ENCODE data around the gene CPNE2.
"Not testable (repeated sequence)": the region's sequence is repeated elsewhere in the genome, so short reads cannot be mapped to it uniquely, and the experiment has no call there.

Gene CPNE2

GRCh38 chr16:57167538-57167937 lies 75.2 kb downstream of the CPNE2 start:
- no peak for DNase-seq (ENCODE audit: low spot score)

- peak; percentile 64 for DNase-seq (ENCODE audit: low spot score)
Measured at GRCh38 chr16:57167953-57168352, 75.6 kb downstream of the CPNE2 start.

- no peak for DNase-seq (ENCODE audit: low spot score)
Measured at GRCh38 chr16:57169327-57169726, 76.9 kb downstream of the CPNE2 start.

- DNase-seq (ENCODE audit: low spot score), result no peak
Measured at GRCh38 chr16:57172721-57173290, 80.4 kb downstream of the CPNE2 start.

DNA sequence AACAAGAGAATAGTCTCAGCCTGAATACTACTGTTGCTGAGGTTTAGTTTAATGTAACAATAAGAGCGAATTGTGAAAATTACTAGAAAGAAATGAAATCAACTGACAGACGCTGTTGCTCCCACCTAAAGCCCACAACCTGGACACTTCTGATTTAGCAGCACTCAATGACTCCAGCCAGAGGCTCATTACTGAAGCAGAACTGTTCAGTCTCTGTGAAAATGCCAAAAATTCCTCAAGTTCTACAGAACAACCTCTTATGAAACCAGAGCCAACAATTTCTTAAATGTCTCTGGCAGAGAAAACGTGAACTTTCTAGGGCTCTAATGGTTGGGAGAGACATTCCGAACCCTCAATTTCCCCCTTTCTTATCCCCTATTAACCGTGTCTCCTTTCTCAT lies 83.5 kb downstream of the CPNE2 start:
- DNase-seq (ENCODE audit: low spot score), result no peak

DNA sequence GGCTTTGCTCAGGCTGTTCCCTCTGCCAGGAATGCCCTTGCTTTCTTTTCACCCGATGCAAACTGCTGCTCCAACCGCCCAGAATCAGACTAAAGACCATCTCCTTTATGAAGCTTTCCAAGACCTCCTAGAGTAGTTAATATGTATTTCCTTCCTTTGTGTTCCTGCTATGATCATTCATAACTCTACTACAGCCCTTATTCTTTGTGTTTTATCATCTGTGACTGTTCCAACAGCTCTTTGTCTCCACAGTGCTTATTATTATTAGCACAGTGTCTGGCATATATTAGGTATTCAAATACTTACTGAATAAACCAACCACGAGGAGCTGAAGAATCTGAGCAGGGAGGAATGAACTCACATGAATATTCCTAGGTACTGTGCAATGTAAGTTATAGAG lies 85.8 kb downstream of the CPNE2 start:
- no peak for DNase-seq (ENCODE audit: low spot score)

DNA sequence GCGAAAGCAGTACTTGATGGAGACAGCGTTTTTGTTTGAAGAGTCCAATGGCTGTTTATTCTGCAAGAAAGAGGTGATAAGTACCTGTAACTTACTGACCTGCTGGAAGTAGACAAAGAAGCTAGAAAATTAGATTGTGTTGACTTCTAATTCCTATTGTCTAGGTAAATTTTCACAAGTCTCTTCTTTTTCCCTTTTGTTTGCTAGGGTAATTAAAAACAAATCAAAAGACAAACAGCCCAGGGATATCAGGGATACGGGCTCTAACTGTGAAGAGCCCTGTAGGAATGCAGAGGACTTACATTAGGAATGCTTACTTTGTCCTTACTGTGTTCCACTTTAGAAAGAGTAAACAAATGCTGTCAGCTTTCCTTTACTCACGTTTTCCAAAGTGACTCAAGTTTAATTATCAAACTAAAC lies 86.4 kb downstream of the CPNE2 start:
- DNase-seq (ENCODE audit: low spot score), result no peak

- peak; percentile 86 for DNase-seq (ENCODE audit: low spot score)
Measured at GRCh38 chr16:57179215-57179828, 86.9 kb downstream of the CPNE2 start.

DNA sequence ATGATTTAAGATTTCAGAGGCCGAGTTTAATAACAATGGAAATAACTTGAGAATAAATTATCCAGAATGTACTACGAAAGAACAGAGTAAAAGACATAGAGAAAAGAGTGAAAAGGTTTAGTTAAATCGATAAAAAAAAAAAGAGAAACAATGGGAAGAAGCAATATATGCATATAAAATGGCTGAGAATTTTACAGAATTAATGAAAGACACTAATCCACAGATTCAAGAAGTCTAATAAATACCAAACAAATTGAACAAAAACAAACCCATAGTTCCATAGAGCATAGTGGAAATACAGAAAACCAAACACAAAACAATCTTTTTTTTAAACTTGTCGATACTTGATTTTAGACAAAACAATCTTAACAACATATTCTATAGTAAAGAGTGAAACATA lies 91.7 kb downstream of the CPNE2 start:
- no peak for DNase-seq (ENCODE audit: low spot score)

DNA sequence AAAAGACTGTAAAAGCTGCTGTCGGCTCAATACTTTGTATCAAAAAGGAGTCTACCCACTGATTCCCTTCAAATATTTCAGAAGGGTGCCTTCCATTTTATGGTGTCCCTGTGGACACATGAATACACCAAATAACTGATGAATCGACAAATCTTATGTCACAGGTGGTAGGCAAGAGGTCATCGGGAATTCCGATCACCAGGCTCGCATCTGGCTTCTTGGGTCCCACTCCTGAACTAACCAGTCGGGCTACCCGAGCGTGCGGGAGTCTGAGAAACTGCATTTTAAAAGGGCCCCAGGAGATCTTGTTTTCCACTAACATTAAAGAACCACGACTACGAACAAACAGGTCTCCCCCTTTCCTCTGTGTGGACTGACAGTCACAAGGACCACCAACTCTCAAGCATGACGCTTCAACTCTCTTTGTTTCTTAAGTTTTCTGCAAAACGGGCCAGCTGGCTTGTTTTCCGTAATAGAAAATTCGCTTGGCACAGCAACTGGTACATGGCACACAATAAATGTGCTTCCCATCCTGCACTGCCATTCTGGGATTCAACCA lies 92.6 kb downstream of the CPNE2 start:
- DNase-seq (ENCODE audit: low spot score), result no peak

GRCh38 chr16:57185446-57185944 lies 93.1 kb downstream of the CPNE2 start:
- DNase-seq (ENCODE audit: low spot score), result no peak

DNA sequence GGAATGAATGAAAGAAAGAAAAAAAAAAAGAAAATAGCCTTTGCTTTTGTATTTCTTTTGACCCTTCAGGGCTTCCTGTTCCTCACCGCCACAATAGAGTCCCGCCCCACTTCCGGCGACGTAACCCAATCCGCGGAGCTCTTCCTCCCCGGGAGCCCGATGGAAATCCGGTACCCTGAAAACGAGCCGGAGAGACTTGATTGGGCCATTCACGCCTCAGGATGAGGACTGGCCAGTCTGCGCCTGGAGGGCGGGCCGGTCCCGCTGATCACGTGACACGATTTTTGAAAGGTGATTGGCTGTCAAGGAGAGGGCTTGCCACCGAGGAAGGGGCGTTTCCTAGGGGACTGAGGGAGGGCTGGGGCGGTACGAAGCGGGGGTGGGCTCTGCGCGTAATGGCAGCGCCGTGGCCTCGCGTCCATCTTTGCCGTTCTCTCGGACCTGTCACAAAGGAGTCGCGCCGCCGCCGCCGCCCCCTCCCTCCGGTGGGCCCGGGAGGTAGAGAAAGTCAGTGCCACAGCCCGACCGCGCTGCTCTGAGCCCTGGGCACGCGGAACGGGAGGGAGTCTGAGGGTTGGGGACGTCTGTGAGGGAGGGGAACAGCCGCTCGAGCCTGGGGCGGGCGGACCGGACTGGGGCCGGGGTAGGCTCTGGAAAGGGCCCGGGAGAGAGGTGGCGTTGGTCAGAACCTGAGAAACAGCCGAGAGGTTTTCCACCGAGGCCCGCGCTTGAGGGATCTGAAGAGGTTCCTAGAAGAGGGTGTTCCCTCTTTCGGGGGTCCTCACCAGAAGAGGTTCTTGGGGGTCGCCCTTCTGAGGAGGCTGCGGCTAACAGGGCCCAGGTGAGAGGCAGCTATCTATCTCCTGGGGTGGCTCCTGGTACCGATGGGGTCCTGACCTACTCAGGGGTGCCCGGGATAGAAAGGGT lies 93.8 kb downstream of the CPNE2 start, which contains the start of the genes PSME3IP1 and RSPRY1:
TSS of gene PSME3IP1 (minus strand) at position 95 of the 927 bp plus-strand sequence. CDS start 12,185 bp downstream, outside the sequence.
TSS of gene RSPRY1 (plus strand) at position 385 of the 927 bp plus-strand sequence. CDS start 18,330 bp downstream, outside the sequence.
- peak; percentile 99 for DNase-seq (ENCODE audit: low spot score)

- peak; percentile 46 for DNase-seq (ENCODE audit: low spot score)
Measured at GRCh38 chr16:57186872-57187854, 94.8 kb downstream of the CPNE2 start.

DNA sequence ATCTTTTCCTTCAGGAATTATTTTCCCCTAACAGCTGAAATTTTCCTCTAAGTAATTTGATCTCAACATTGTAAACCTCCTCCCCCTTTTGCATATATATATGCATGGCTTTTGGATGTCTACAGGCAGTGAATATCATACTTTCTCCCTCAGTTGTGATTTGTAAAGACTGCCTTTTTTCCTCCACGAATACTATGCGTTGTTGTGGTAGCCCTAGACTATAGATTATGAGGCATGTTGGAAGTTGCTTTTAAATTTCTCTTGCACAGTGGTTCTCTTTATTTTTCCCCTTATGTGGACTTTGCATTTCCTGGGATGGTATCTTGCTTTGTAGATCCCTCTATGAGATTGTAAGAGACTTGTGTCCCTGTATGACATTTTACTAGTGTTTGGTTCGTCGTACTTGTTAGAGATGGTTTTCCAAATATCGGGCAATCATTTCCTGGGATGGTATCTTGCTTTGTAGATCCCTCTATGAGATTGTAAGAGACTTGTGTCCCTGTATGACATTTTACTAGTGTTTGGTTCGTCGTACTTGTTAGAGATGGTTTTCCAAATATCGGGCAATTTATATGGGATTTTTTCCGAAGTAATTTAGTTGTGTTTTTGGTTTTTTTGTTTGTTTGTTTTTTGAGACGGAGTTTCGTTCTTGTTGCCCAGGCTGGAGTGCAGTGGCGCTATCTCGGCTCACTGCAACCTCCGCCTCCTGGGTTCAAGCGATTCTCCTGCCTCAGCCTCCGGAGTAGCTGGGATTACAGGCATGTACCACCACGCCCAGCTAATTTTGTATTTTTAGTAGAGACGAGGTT lies 95.7 kb downstream of the CPNE2 start:
- DNase-seq (ENCODE audit: low spot score), result not testable (repeated sequence)

DNA sequence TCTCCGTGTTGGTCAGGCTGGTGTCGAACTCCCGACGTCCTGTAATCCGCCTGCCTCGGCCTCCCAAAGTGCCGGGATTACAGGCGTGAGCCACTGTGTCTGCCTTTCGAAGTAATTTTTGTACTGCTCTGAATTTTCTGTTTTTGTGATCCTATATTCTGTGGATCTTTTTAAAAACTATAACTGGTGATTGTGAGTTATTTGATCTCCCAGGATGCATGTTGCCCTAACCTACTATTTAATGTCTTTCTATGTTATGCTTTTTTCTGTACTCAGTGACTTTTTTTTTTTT lies 96.3 kb downstream of the CPNE2 start:
- no peak for DNase-seq (ENCODE audit: low spot score)

GRCh38 chr16:57189527-57189926 lies 97.1 kb downstream of the CPNE2 start:
- DNase-seq (ENCODE audit: low spot score), result not testable (repeated sequence)

- no peak for DNase-seq (ENCODE audit: low spot score)
Measured at GRCh38 chr16:57190136-57190535, 97.8 kb downstream of the CPNE2 start.

DNA sequence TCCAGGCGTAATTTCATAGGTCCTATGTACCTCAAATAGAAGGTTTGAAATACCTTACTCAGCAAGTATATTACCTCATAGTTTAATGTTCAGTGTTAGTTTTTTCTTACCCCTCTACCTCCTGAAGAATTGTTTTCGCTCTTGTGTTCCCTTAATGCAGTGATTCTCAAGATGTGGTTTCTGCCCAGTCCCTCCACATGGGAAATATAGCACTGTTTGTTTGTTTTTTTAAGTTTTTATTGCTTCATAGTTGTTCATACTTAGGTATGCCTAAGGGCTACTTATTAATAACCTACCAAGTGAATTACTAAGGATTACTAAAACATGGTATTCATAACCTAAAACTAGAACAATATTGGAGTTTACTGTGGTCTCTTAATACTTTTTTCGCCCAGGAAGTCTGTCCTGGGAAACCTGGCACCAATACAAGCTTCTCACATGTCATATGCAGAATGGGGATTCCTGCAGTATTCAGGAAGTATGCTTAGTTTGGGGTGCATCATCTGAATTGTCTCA lies 98.7 kb downstream of the CPNE2 start:
- DNase-seq (ENCODE audit: low spot score), result no peak

- no peak for DNase-seq (ENCODE audit: low spot score)
Measured at GRCh38 chr16:57192146-57192545, 99.8 kb downstream of the CPNE2 start.
